GM21515 (cell line): Measurements from ENCODE around the gene TBC1D14.
A peak's percentile ranks its signal among the peaks of the same experiment; 100 is the strongest.

Source experiments
- ATAC-seq: cut with Tn5 transposase; IDR thresholded peaks from one replicate; pipeline ENCODE4 v1.9.1; 2021; ENCODE audit not compliant: unreplicated experiment

Gene TBC1D14

GRCh38 chr4:6909113-6909969, at the start of gene TBC1D14:
Gene TBC1D14, plus strand, starts transcription at chr4:6909826. Its CDS starts 13,564 bp downstream, at chr4:6923390.
- peak; percentile 86 for ATAC-seq

GRCh38 chr4:6868386-6868785, 41.2 kb upstream of the TBC1D14 start:
- no peak for ATAC-seq

- ATAC-seq: no peak
These were observed 39.7 kb upstream of the TBC1D14 start for GRCh38 chr4:6869944-6870343.

- no peak for ATAC-seq
These were observed 36.3 kb upstream of the TBC1D14 start for GRCh38 chr4:6873291-6873690.

- peak; percentile 74 for ATAC-seq
These were observed 35.7 kb upstream of the TBC1D14 start for GRCh38 chr4:6873792-6874461.

- ATAC-seq: no peak
These were observed 34.6 kb upstream of the TBC1D14 start for GRCh38 chr4:6874981-6875380.

GRCh38 chr4:6875431-6875831, 34.2 kb upstream of the TBC1D14 start:
- no peak for ATAC-seq

GRCh38 chr4:6876440-6876839, 33.2 kb upstream of the TBC1D14 start:
- ATAC-seq: no peak

GRCh38 chr4:6877067-6877466, 32.6 kb upstream of the TBC1D14 start:
- ATAC-seq: no peak

- ATAC-seq: no peak
These were observed 31.1 kb upstream of the TBC1D14 start for GRCh38 chr4:6878451-6879059.

- no peak for ATAC-seq
These were observed 28.9 kb upstream of the TBC1D14 start for GRCh38 chr4:6880691-6881090.

- no peak for ATAC-seq
These were observed 27.7 kb upstream of the TBC1D14 start for GRCh38 chr4:6881908-6882307.

- no peak for ATAC-seq
These were observed 25.2 kb upstream of the TBC1D14 start for GRCh38 chr4:6884341-6884870.

GRCh38 chr4:6885953-6886557, 23.6 kb upstream of the TBC1D14 start:
- no peak for ATAC-seq

- no peak for ATAC-seq
These were observed 22.7 kb upstream of the TBC1D14 start for GRCh38 chr4:6886886-6887285.

GRCh38 chr4:6887591-6888371, 21.8 kb upstream of the TBC1D14 start:
- ATAC-seq: no peak

- ATAC-seq: no peak
These were observed 21.0 kb upstream of the TBC1D14 start for GRCh38 chr4:6888506-6889071.

- no peak for ATAC-seq
These were observed 20.4 kb upstream of the TBC1D14 start for GRCh38 chr4:6889101-6889735.

GRCh38 chr4:6889736-6890324, 19.8 kb upstream of the TBC1D14 start:
- no peak for ATAC-seq
